ENCODE data around the gene SLC35E2B. TPM values are rescaled to one million over a fixed set of nuclear protein-coding genes. Genes with fewer than 3 reads are reported as not detected.
A peak's percentile ranks its signal among the peaks of the same experiment; 100 is the strongest.

Gene SLC35E2B
- total RNA-seq, 2 experiments from 2014 or later = 21.9 to 23.8 TPM

DNA sequence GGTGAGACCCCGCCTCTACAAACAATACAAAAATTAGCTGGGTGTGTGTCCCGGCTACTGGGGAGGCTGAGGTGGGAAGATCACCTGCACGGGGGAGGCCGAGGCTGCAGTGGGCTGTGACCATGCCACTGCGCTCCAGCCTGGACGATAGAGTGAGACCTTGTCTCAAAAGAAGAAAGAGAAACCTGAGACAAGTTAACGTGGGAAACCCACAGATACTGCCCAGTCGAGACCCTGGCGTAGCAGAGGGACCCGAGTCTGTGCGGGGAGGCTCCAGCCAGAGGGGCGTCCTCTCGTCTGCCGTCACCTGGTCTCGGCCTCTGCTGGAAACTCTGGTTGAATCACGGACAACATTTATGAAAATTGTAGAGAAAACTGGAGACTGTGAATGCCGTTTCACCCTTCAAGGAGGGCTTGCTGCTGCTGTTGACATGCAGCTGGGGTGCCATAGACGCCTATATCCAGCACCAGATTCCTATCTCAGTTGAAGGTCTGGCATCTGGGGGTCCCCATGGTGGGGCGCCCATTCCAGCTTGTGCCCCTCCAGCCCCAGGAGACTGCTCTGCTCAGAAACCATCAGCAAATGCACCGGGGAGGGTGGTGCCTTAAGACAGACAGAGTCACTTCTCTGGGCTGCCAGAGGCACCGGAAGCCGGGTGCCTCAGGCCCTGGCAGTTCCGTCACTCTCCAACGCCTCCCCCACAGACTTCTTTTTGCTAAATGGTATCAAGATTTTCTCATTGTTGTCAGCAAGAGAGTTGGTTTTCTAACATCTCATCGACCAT is 20.2 kb downstream of the SLC35E2B start:
- Mint-ChIP-seq H3K27ac (no peak overlapping the region), H3K36me3 (ENCODE audit: low read depth) (peaks cover 10% of the 10 kb centered on the region), H3K9me3 (no peaks in the 10 kb centered on the region), H3K27me3 (no peaks in the 10 kb centered on the region), H3K4me3 (no peak overlapping the region), H3K4me1 (ENCODE audit: low read depth) (peaks cover 7% of the 10 kb centered on the region)
- CTCF ChIA-PET = no interaction called here
- ATAC-seq (no peak), DNase-seq (peak; percentile 0)
- intact Hi-C loops (cut with micrococcal nuclease) = no loop called here
- POLR2A ChIA-PET = no interaction called here
- no peak for TF ChIP-seq CTCF (IDR thresholded peaks at IDR 0.05)

GRCh38 chr1:1671365-1672119 is 21.1 kb downstream of the SLC35E2B start:
- no peaks in the 10 kb centered on the region for H3K27me3 Mint-ChIP-seq
- ChIA-PET CTCF (no interaction called here), POLR2A (no interaction called here)
- H3K27ac Mint-ChIP-seq = no peak overlapping the region
- intact Hi-C loops (cut with micrococcal nuclease) = no loop called here
- TF ChIP-seq CTCF (IDR thresholded peaks at IDR 0.05) = no peak
- DNase-seq (peak; percentile 0), ATAC-seq (no peak)
- H3K4me1 Mint-ChIP-seq (ENCODE audit: low read depth) = peaks cover 4% of the 10 kb centered on the region
- no peaks in the 10 kb centered on the region for H3K9me3 Mint-ChIP-seq
- peaks cover 8% of the 10 kb centered on the region for H3K36me3 Mint-ChIP-seq (ENCODE audit: low read depth)
- no peak overlapping the region for H3K4me3 Mint-ChIP-seq

- no peak overlapping the region for H3K27ac Mint-ChIP-seq
- H3K4me1 Mint-ChIP-seq (ENCODE audit: low read depth) = peaks cover 4% of the 10 kb centered on the region
- no peaks in the 10 kb centered on the region for H3K9me3 Mint-ChIP-seq
- no peaks in the 10 kb centered on the region for H3K27me3 Mint-ChIP-seq
- ATAC-seq (no peak), DNase-seq (peak; percentile 1)
- no peak overlapping the region for H3K4me3 Mint-ChIP-seq
- intact Hi-C loops (cut with micrococcal nuclease) = no loop called here
- peaks cover 8% of the 10 kb centered on the region for H3K36me3 Mint-ChIP-seq (ENCODE audit: low read depth)
- ChIA-PET CTCF (no interaction called here), POLR2A (no interaction called here)
- TF ChIP-seq CTCF (IDR thresholded peaks at IDR 0.05) = no peak
Measured at GRCh38 chr1:1670866-1671265, 21.7 kb downstream of the SLC35E2B start.

- peaks cover 10% of the 10 kb centered on the region for H3K36me3 Mint-ChIP-seq (ENCODE audit: low read depth)
- H3K27ac Mint-ChIP-seq = no peak overlapping the region
- ChIA-PET CTCF (interaction anchor here (2.5 kb wide), 1 partner anchor 9 kb away, joined by 22 read pairs; no protein-coding TSS in a partner anchor), POLR2A (no interaction called here)
- peaks cover 4% of the 10 kb centered on the region for H3K4me1 Mint-ChIP-seq (ENCODE audit: low read depth)
- no peaks in the 10 kb centered on the region for H3K9me3 Mint-ChIP-seq
- ATAC-seq (no peak), DNase-seq (peak; percentile 0)
- no peak for TF ChIP-seq CTCF (IDR thresholded peaks at IDR 0.05)
- no peak overlapping the region for H3K4me3 Mint-ChIP-seq
- H3K27me3 Mint-ChIP-seq = no peaks in the 10 kb centered on the region
- intact Hi-C loops (cut with micrococcal nuclease) = no loop called here
Measured at GRCh38 chr1:1669468-1670440, 22.8 kb downstream of the SLC35E2B start.

Measured in activated CD8-positive, alpha-beta T cell treated with anti-CD3 and anti-CD28 coated beads for 36 hours (primary cell).